Measurements from ENCODE around the gene KRT82.

KRT82 gene

GRCh38 chr12:52435659-52435999 is 29.5 kb upstream of the KRT82 start:
- DNase-seq (ENCODE audit: low read depth), result no peak

GRCh38 chr12:52434760-52435530 is 28.8 kb upstream of the KRT82 start:
- no peak for DNase-seq (ENCODE audit: low read depth)

- DNase-seq (ENCODE audit: low read depth), result no peak
Measured at GRCh38 chr12:52434081-52434733, 28.1 kb upstream of the KRT82 start, which contains the start of gene KRT75. Gene KRT75 (minus strand): TSS chr12:52434371. CDS start chr12:52434304, 67 bp downstream.

GRCh38 chr12:52433501-52434080 is 27.5 kb upstream of the KRT82 start:
- DNase-seq (ENCODE audit: low read depth), result no peak

- DNase-seq (ENCODE audit: low read depth), result no peak
Measured at GRCh38 chr12:52432559-52433207, 26.5 kb upstream of the KRT82 start.

- no peak for DNase-seq (ENCODE audit: low read depth)
Measured at GRCh38 chr12:52428121-52428520, 22.0 kb upstream of the KRT82 start.

- DNase-seq (ENCODE audit: low read depth), result no peak
Measured at GRCh38 chr12:52427083-52427482, 20.9 kb upstream of the KRT82 start.

- DNase-seq (ENCODE audit: low read depth), result no peak
Measured at GRCh38 chr12:52426034-52426433, 19.9 kb upstream of the KRT82 start.

- no peak for DNase-seq (ENCODE audit: low read depth)
Measured at GRCh38 chr12:52425466-52425865, 19.3 kb upstream of the KRT82 start.

GRCh38 chr12:52423661-52424500 is 17.7 kb upstream of the KRT82 start:
- DNase-seq (ENCODE audit: low read depth), result no peak

- no peak for DNase-seq (ENCODE audit: low read depth)
Measured at GRCh38 chr12:52423035-52423434, 16.9 kb upstream of the KRT82 start.

GRCh38 chr12:52419656-52420055 is 13.5 kb upstream of the KRT82 start:
- no peak for DNase-seq (ENCODE audit: low read depth)

GRCh38 chr12:52418576-52419110 is 12.5 kb upstream of the KRT82 start:
- DNase-seq (ENCODE audit: low read depth), result no peak

- no peak for DNase-seq (ENCODE audit: low read depth)
Measured at GRCh38 chr12:52417740-52418139, 11.6 kb upstream of the KRT82 start.

GRCh38 chr12:52416795-52417194 is 10.7 kb upstream of the KRT82 start:
- no peak for DNase-seq (ENCODE audit: low read depth)

GRCh38 chr12:52415870-52416750 is 10.0 kb upstream of the KRT82 start:
- no peak for DNase-seq (ENCODE audit: low read depth)

- DNase-seq (ENCODE audit: low read depth), result no peak
Measured at GRCh38 chr12:52414936-52415335, 8.8 kb upstream of the KRT82 start.

- DNase-seq (ENCODE audit: low read depth), result no peak
Measured at GRCh38 chr12:52413782-52414345, 7.7 kb upstream of the KRT82 start.

- no peak for DNase-seq (ENCODE audit: low read depth)
Measured at GRCh38 chr12:52413202-52413601, 7.1 kb upstream of the KRT82 start.

- DNase-seq (ENCODE audit: low read depth), result no peak
Measured at GRCh38 chr12:52411815-52412214, 5.7 kb upstream of the KRT82 start.

Measured in activated gamma-delta T cell treated with anti-CD3 and anti-CD28 coated beads, Interleukin-2, amount 50 U/mL, for 16 hours (primary cell).